SKM-1 (cell line): Measurements from ENCODE around the gene TRAPPC12.
"Not testable (repeated sequence)": the region's sequence is repeated elsewhere in the genome, so short reads cannot be mapped to it uniquely, and the experiment has no call there.

Experiments used
- DNase-seq: peaks from one replicate; lab custom pipeline; 2025; ENCODE audit not compliant: unreplicated experiment; lab: John Stamatoyannopoulos, UW

Gene TRAPPC12

GRCh38 chr2:3498783-3499394 is 119.4 kb downstream of the TRAPPC12 start:
- no peak for DNase-seq

GRCh38 chr2:3500326-3500899 is 120.9 kb downstream of the TRAPPC12 start:
- DNase-seq: no peak

GRCh38 chr2:3503046-3503445 is 123.6 kb downstream of the TRAPPC12 start:
- no peak for DNase-seq

- DNase-seq: no peak
These were observed 124.0 kb downstream of the TRAPPC12 start for GRCh38 chr2:3503483-3503882.

GRCh38 chr2:3504741-3505140 is 125.2 kb downstream of the TRAPPC12 start:
- DNase-seq: no peak

- no peak for DNase-seq
These were observed 126.3 kb downstream of the TRAPPC12 start for GRCh38 chr2:3505771-3506170.

- no peak for DNase-seq
These were observed 132.6 kb downstream of the TRAPPC12 start for GRCh38 chr2:3512086-3512485.

GRCh38 chr2:3513026-3513810 is 133.7 kb downstream of the TRAPPC12 start:
- no peak for DNase-seq

GRCh38 chr2:3515438-3515837 is 135.9 kb downstream of the TRAPPC12 start:
- DNase-seq: not testable (repeated sequence)

GRCh38 chr2:3516831-3517230 is 137.3 kb downstream of the TRAPPC12 start:
- DNase-seq: no peak

GRCh38 chr2:3517948-3518495 is 138.5 kb downstream of the TRAPPC12 start:
- DNase-seq: no peak

- peak; percentile 80 for DNase-seq
These were observed 139.2 kb downstream of the TRAPPC12 start for GRCh38 chr2:3518496-3519254.

- DNase-seq: peak; percentile 41
These were observed 140.0 kb downstream of the TRAPPC12 start, which contains the start of gene ADI1 for GRCh38 chr2:3519255-3520205. Gene ADI1 (minus strand): TSS chr2:3519531. CDS start chr2:3519487, 44 bp downstream.

- DNase-seq: no peak
These were observed 141.1 kb downstream of the TRAPPC12 start for GRCh38 chr2:3520591-3520990.

- no peak for DNase-seq
These were observed 143.5 kb downstream of the TRAPPC12 start for GRCh38 chr2:3522961-3523421.

GRCh38 chr2:3523551-3524041 is 144.1 kb downstream of the TRAPPC12 start:
- DNase-seq: no peak

GRCh38 chr2:3526871-3527270 is 147.4 kb downstream of the TRAPPC12 start:
- DNase-seq: no peak

GRCh38 chr2:3527886-3528785 is 148.6 kb downstream of the TRAPPC12 start:
- no peak for DNase-seq
